T-helper 1 cell treated with Interleukin-12 subunit alpha and Interleukin-12 subunit beta and Interleukin-4 antibody, amounts not matched to agents 30 ng/mL and 1 ng/mL, for 36 hours (primary cell): ENCODE data around the gene KCNRG. TPM values are rescaled to one million over a fixed set of nuclear protein-coding genes. Genes with fewer than 3 reads are reported as not detected.
"Not testable (repeated sequence)": the region's sequence is repeated elsewhere in the genome, so short reads cannot be mapped to it uniquely, and the experiment has no call there.

Experiments used
- intact Hi-C: fragments of 100-400 bp; cut with micrococcal nuclease; formaldehyde crosslinking; loops from one replicate; pipeline ENCODE4 v1.15.1; 2024
- total RNA-seq: library from RNA; stranded (reverse); gene quantifications from 2 replicates; pipeline ENCODE4 v1.2.3, GENCODE V29; 2022

Gene KCNRG
- total RNA-seq, 1 donor from 2014 or later = not detected

DNA sequence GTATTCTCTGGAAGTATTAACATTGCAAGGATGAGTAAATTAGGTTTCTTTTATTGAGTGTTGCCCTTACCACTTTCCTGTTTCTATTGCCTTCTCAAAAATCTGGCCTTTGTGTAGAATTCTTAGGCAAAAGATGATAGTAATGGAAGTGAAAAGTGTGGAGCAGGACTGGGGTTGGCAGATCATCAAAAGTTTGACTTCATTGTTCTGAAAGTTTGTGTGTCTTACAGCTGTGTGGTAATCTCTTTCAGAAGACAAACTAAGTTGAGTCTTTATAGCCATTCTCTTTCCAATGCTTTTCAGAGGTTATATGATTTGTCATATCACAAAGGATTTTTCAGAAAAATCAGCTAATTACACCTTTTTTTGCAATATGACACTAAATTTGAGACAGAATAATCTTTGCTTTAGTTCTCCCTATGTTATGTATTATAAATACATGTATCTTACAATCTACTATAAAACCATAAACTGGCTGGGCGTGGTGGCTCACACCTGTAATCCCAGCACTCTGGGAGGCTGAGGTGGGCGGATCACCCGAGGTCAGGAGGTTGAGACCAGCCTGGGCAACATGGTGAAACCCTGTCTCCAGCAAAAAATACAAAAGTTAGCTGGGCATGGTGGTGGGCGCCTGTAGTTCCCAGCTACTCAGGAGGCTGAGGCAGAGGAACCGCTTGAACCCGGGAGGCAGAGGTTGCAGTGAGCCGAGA lies 8.7 kb upstream of the KCNRG start:
- intact Hi-C loops = no loop called here

DNA sequence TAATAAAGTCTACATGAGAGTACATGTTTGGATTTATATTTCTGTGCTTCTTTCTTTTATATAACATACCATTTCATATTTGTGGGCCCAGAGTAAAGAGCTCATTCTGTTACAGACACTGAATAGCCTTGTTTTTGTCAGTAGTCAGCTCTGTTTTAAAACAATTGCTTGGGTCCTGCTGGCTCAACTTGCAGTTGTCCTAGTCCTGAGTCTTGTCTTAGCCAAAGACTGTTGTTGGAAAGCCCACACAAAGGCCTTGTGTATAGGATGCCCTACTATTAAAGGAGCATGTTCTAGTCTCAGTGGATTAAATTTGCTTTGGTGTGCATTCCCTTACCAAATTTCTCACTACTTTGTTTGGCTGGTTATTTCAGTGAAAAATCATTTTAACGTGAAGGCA lies 3.8 kb upstream of the KCNRG start:
- intact Hi-C loops = no loop called here

DNA sequence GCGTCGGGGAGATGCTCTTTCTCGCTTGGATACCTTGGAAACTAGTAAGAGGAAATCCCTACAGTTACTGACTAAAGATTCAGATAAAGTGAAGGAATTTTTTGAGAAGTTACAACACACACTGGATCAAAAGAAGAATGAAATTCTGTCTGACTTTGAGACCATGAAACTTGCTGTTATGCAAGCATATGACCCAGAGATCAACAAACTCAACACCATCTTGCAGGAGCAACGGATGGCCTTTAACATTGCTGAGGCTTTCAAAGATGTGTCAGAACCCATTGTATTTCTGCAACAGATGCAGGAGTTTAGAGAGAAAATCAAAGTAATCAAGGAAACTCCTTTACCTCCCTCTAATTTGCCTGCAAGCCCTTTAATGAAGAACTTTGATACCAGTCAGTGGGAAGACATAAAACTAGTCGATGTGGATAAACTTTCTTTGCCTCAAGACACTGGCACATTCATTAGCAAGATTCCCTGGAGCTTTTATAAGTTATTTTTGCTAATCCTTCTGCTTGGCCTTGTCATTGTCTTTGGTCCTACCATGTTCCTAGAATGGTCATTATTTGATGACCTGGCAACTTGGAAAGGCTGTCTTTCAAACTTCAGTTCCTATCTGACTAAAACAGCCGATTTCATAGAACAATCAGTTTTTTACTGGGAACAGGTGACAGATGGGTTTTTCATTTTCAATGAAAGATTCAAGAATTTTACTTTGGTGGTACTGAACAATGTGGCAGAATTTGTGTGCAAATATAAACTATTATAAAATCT lies 2.7 kb upstream of the KCNRG start:
- intact Hi-C loops = no loop called here

DNA sequence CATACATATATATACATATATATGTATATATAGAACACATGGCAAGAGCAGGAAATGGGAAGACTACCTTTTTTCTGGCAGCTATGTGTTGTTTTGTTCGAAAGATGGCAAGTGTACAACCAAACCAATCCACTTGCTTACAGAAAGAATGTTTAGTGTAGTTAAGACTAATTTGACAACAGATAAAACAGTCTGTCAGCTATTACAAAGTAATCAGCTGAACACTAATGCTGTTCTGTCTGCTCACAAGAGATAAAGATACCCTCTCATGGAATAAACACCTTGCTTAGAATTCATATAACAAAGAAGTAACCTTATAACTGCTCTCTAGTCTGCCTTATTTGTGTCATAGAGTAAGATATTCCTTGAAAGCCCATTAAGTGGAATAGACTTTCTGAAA lies 858 bp upstream of the KCNRG start:
- intact Hi-C loops = no loop called here

DNA sequence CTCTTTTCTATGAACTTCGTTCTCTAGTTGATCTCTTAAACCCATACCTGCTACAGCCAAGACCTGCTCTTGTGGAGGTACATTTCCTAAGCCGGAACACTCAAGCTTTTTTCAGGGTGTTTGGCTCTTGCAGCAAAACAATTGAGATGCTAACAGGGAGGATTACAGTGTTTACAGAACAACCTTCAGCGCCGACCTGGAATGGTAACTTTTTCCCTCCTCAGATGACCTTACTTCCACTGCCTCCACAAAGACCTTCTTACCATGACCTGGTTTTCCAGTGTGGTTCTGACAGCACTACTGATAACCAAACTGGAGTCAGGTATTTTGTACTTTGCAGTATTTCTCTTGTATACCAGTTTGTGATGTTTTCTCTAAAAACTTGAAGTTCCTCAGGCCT lies 506 bp downstream of the KCNRG start:
- intact Hi-C loops = no loop called here

DNA sequence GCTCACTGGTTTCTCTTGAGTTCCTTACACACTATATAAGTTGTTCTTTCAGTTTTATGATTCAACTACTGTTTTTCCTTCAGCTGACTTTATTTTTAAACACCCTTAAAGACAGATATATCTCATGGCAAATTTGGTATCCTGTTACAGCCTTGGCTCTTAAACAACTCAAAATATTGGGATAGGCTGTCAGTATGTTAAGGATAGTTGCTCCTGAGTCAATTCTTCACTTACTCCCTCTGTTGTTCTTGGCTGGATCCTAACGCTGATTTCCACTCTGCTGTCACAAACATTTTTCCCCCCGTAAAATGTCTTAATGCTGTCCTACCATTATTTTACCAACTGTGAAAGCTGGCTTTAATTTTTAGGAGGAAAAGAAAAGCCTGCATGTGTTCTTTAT lies 1.2 kb downstream of the KCNRG start:
- intact Hi-C loops = no loop called here

DNA sequence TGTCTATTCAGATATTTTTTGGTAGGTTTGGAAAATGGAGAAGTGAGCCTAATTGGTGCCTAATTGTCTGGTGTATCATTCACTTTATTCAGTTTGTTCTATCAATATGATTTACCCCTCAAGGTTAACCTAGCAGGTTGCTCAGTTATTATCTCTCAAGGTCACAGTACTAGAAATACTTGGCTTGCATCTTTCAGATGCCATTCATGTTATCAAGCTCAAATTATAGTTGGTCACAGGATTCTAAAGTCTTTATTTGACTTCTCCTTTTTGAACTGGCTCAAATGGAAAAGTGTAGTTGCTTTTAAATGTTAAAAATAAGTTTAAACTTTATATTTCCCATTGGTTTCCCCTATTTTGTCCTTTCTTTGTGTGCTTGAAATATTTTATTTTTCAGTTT lies 2.6 kb downstream of the KCNRG start:
- intact Hi-C loops = no loop called here

DNA sequence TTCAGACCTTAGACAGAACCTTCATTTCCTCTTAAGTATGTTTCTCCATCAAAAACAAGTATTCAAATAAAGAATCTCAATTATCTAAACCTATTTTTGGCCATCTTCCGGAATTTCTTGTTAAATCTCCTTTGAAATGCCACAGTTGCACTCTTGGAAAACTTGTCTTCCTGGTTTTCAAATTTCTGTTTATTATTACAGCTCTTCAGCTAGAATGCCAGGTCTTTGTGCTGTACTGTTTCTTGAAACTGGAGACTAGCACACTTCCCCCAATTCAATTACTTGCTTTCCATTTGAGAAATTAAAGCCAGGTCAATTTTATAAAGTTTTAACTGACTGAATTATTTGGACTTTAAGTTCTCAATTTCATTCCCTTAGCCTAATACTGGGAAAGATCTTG lies 10.2 kb downstream of the KCNRG start:
- intact Hi-C loops = no loop called here

DNA sequence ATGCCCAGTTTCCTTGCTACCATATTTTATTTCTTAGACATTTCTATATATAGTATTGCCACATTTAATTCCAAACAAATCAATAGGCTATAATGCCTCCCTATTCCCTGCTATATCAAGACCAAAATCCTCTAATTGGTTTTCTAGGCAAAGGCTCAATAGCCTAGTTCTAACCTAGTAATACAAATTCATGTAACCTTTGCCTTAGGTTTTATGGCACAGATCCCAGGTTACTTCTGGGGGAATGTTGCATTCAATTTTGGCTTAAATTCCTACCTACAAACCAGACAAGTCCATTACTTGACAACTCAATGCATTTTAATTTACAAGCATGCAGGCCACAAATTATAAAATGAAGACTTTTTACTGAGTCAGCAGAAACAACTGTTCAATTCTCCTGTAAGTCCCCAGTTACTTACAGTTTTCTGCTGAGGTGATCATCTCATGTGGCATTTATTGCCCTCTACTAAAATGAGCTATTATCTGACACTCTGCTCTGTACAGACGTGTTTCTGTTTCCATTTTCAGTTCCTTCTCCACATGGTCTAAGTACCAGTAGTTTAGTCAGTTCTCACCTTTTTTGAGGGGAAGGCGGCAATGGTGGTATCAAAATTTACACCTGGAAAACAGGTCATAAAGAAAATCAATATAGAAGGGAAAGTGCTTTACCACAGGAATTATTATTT lies 11.7 kb downstream of the KCNRG start:
- intact Hi-C loops = no loop called here

DNA sequence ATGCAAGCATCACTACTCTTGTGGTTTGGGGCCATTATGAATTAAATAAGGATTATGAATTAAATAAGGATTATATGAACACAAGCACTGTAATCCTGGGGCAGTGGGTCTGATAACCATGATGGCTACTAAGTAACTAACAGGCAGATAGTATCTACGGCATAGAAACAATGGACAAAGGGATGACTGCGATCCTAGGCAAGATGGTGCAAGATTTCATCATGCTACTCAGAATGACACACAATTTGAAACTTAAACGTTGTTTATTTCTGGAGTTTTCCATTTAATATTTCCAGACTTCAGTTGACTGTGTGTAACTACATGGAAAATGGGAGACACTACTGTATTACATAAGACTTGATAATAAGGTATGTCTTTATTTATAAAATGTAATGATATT lies 15.1 kb downstream of the KCNRG start:
- intact Hi-C loops = loop anchor here (5.0 kb wide), 1 partner anchor 33 kb away; the partner anchor contains the start of gene TRIM13

DNA sequence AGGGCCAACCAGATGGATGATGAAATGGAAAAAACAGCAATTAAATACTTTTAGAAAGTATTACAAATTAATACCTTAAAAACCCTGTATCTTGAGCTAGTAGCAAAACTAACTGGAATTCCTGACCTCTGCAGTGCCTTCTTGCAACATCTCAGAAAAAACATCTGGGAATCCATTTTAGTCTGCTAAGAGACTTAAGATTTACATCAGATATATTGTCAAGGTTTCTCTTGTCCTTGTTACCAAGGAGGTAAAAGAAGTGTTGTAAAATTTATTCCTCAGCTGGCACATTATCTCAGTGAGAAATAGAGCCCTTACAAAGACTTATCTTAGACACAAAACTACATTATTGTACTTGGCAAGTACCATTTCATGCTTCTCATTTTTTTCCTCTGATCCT lies 18.5 kb downstream of the KCNRG start:
- intact Hi-C loops = loop anchor here (5.0 kb wide), 1 partner anchor 36 kb away; the partner anchor contains the start of gene TRIM13

DNA sequence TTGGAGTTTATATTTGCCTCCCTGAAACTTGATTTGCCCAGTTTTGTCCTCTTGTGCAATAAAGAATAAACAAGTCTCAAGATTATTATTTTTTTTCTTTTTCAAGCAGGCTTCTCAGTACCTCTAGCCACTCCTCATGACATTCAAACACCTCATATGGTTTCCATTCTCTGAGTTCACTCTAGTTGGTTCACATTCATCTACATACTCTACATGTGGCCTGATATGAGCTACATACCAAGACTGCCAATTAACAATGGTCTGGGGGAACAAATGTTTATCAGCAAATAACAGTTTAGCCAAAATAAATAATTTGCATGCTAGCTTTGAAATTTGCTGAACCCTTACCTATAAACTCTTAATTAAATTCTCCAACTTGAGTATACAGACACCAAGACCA lies 22.5 kb downstream of the KCNRG start:
- intact Hi-C loops = no loop called here

DNA sequence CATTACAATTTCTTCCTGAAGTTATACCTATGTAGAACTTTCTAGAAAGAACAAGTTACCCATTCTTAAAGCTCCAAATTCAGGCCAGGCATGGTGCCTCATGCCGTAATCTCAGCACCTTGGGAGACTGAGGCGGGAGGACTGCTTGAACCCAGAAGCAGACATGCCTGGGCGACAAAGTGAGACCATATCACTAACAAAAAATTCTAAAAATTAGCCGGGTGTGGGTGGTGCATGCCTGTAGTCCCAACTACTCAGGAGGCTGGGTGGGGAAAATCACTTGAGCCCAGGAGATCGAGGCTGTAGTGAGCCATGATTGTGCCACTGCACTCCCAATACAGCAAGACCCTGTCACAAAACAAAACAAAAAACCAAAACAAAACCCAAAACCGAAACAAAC lies 23.0 kb downstream of the KCNRG start:
- intact Hi-C loops = no loop called here

DNA sequence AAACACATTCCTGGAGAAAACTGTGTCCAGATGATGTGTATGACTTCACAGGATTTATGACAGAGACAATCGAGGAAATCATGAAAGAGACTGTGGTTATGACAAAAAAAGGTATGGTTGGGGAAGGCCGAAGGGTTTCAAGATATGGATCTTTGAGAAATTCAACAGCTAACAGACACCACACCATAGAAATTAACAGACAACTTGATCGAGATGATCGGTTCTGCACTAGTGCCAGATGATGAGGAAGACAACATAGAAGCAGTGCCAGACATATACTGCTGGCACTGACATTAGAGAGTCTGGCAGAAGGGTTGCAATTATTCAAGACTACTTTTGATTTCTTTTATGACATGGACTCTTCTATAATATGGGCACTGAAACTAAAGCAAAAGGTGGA lies 37.2 kb downstream of the KCNRG start:
- intact Hi-C loops = loop anchor here (2.0 kb wide), 1 partner anchor 16 kb away; no protein-coding TSS in a partner anchor

DNA sequence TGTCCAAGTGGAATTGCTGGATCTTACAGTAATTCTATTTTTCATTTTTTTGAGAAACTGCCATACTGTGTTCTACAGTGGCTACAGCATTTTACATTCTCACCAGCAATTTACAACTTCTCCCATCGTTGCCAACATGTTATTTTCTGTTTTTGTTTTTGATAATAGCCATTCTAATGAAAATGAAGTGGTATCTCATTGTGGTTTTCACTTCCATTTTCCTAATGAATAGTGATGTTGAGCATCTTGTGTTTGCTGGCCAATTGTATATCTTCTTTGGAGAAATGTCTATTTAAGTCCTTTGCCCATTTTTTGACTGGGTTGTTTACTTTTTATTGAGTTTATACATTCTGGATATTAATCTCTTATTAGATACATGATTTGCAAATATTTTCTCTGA lies 38.6 kb downstream of the KCNRG start:
- intact Hi-C loops = loop anchor here (2.0 kb wide), 1 partner anchor 15 kb away; no protein-coding TSS in a partner anchor

DNA sequence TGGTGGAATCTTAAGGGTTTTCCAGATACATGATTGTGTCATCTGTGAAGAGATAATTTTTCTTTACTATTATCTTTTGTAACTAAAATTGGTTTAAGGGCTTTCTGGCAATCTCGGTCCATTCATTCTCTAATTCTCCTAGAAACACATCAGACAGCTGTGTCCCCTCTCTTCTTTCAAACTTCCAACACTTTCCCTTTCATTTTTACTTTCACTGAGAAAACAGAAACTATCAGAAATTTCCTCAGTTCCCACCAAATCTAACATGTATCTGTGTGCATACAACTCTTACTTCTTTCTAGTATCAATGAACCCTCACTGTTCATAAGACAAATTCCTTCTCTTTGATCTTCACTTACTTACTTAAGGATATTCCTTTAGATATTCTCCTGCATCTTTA lies 40.2 kb downstream of the KCNRG start:
- intact Hi-C loops = no loop called here

DNA sequence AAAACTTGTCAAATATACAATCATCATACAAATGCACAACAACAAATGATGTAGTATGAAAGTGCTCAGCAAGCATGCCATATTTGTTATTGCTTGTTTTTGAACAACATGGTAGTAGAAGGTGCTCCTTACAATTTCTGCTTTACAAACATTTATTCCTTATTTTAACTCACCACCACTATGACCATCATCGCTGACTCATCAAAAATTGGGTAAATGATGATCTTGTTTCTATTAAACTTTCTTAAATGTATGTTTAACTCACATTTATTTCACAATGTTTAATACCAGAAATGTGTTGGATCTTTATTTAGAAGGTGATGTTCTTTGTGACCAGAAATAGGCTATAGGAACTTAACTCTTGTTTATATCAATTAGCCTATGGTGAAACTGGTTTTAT lies 45.5 kb downstream of the KCNRG start:
- intact Hi-C loops = no loop called here

DNA sequence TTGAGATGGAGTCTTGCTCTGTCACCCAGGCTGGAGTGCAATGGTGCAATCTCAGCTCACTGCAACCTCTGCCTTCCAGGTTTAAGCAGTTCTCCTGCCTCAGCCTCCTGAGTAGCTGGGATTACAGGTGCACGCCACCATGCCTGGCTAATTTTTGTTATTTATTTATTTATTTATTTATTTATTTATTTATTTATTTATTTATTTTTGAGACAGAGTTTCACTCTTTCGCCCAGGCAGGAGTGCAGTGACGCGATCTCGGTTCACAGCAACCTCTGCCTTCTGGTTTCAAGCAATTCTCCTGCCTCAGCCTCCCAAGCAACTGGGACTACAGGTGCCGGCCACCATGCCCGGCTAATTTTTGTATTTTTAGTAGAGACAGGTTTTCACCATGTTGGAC lies 47.1 kb downstream of the KCNRG start:
- intact Hi-C loops = not testable (repeated sequence)

DNA sequence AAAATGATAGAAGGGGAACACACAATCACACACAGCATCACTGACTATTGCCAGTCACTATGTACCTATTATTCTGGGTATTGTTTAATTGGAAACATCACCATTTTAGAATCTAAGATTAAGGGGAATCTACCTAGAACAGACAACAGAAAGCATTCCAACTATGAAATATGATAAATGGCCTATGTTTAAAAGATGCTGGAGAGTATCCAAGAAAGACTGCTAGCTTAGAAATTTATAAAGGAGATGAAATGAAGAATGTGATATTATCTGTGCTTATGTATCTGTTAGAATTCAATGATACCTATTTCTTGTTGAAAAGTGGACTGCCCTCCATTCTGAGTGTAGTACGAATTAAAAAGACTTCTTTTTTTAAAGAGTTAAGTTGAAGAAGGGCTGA lies 50.5 kb downstream of the KCNRG start:
- intact Hi-C loops = no loop called here

DNA sequence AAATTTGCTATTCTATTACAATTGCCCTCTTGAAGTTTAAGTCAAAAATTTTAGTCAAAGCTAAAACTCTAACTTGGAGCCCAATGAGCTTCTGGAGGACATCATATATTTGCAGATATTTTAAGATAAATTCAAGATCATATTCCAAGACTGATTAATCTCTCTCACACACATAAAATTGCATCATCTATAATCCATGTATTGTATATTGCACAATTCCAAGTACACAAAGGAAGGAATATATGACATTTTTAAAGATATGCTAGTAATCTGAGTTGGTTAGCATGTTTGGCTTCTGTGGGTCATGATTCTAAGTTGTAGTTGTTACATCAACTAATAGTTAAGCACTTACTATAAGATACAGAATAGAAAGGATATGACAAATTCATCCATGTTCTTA lies 53.3 kb downstream of the KCNRG start:
- intact Hi-C loops = loop anchor here (2.0 kb wide), 1 partner anchor 16 kb away; no protein-coding TSS in a partner anchor

DNA sequence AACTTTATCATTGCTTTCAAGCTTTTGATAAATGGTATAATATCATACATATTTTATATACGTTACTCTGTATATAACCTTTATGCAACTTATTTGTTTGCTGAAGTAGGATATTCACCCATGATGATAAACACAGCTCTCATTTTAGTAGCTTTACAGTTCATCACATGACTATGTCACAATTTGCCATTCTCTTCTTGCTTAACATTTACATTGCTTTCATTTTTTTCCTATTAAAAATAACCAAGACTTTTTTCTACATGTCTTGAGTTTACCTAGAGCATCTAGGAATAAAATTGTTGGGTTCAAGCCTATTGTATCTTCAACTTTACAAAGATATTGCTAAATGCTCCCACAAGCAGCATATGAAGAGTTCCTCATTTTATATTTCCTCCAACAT lies 54.0 kb downstream of the KCNRG start:
- intact Hi-C loops = loop anchor here (2.0 kb wide), 1 partner anchor 16 kb away; no protein-coding TSS in a partner anchor

DNA sequence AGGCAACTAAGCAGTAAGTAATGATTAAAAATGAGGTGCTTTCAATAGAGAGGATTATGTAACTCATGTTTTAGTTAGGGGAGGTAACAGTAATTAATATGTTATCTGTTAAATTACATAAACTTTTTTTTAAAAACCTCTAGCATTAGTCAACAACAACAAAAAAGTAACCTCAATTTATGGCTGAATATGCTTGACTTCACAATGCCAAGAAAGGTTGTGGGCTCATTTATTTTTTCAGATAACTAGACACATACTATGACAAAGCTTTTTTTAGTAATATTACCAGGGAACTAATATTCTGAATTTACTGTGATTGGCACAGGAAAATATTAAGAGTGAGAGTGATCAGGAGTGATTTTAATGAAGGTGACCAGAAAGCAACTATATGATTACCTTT lies 54.9 kb downstream of the KCNRG start:
- intact Hi-C loops = no loop called here
